GM21825 (cell line): ENCODE data around the gene FAM114A2.
A peak's percentile ranks its signal among the peaks of the same experiment; 100 is the strongest.
"Not testable (repeated sequence)": the region's sequence is repeated elsewhere in the genome, so short reads cannot be mapped to it uniquely, and the experiment has no call there.

Source experiments
- ATAC-seq: cut with Tn5 transposase; IDR thresholded peaks from one replicate; pipeline ENCODE4 v1.9.1; 2021; ENCODE audit warnings: mild to moderate bottlenecking, moderate library complexity; ENCODE audit not compliant: unreplicated experiment

FAM114A2 gene

DNA sequence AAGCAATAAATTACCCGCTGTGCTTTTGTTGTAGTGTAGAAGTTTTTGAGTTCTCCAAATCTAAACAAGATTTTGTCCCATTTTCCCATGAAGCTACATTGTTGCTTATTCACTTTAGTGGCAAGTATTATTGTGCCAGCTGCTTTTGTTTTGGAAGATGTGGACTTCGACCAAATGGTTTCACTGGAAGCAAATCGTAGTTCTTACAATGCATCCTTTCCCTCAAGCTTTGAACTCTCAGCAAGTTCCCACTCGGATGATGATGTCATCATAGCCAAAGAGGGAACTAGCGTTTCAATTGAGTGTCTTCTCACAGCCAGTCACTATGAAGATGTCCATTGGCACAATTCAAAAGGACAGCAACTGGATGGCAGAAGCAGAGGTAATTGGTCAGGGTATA, 10.9 kb upstream of the FAM114A2 start:
- ATAC-seq = no peak

DNA sequence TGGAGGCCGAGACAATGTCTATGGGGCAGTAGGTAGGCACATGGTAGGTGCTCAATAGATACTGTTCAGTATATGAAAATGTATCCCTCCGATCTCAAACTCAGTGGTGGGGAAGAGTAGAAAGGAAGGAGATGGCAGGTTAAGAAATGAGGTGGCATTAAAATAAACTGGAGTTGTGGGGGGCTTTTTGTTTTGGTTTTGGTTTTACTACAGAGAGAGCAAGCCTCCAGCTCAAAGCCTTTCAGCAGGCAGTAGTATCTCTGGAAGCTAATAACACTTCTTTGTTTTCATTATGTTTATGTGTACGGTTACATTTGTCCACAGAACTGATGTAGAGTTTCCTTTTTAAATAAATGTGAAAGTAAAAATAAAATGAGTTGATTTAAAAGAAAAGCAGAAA, 8.6 kb upstream of the FAM114A2 start:
- ATAC-seq = no peak

DNA sequence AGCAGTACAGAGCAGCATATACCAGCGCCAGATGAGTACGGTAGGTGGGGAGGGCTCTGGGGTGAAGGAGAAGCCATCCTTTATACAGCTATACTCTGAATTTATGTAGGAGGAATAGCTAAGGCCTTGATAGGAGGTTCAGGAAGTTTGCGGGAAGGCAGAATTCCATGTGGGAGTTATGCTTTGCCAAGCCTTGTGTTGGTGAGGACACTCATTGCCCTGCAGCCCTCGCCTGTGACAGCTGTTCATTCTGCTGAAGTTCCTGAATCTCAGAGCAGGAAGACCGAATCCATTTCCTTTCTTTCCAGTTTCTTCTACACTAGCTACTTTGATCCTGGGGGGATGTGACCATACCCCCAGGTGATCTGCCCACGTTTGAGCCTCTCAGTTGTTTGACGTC, 7.8 kb upstream of the FAM114A2 start:
- ATAC-seq = no peak

- no peak for ATAC-seq
Observed at GRCh38 chr5:154044581-154044980, 5.9 kb upstream of the FAM114A2 start.

- ATAC-seq = no peak
Observed at GRCh38 chr5:154044099-154044498, 5.4 kb upstream of the FAM114A2 start.

DNA sequence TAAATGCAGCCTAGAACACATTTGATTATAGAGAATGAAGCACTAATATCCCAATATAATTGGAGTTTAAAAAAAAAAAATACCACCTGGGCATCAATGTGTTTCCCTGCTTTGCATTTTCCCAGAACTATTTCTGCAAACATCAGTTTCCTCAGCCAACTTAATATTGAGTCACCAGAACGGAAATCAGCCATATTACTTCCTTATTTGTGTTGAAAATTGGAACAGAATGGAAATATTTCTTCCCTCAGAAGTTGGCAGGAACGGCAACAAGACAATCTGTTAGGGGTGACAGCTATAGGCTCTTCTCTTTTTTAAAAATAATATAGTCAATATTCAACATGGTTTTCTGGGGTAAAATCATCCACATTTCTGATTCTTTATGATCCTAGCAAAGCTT, 4.1 kb upstream of the FAM114A2 start:
- ATAC-seq = no peak

GRCh38 chr5:154039458-154039829, 734 bp upstream of the FAM114A2 start:
- no peak for ATAC-seq

- peak; percentile 51 for ATAC-seq
Observed at GRCh38 chr5:154038261-154038706, 426 bp downstream of the FAM114A2 start.

- ATAC-seq = no peak
Observed at GRCh38 chr5:154034944-154035343, 3.8 kb downstream of the FAM114A2 start.

- ATAC-seq = no peak
Observed at GRCh38 chr5:154031937-154032489, 6.7 kb downstream of the FAM114A2 start.

GRCh38 chr5:154025951-154026350, 12.8 kb downstream of the FAM114A2 start:
- ATAC-seq = no peak

- not testable (repeated sequence) for ATAC-seq
Observed at GRCh38 chr5:154018919-154019318, 19.8 kb downstream of the FAM114A2 start.

DNA sequence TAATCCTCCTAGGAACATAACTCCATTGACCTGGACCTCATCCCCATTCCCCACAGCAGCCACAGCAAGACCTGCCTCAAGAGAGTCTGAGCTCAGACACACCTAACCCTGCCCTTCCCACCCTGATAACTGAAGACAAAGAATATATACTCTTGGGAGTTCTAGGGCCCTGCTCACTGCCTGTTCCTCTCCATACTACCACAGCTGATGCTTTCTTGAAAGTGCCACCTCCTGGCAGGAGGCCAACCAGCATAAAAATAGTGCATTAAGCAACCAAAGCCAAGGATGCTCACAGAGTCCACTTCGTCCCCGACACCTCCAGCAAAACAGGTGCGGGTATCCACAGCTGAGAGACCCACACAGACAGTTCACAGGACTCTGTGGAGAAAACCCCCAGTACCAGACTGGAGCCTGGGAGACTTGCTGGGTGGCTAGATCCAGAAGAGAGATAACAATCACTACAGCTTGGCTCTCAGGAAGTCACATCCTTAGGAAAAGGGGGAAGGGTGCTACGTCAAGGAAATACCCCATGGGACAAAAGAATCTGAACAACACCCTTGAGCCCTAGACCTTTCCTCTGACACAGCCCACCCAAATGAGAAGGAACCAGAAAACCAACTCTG, 23.5 kb downstream of the FAM114A2 start:
- ATAC-seq = no peak

DNA sequence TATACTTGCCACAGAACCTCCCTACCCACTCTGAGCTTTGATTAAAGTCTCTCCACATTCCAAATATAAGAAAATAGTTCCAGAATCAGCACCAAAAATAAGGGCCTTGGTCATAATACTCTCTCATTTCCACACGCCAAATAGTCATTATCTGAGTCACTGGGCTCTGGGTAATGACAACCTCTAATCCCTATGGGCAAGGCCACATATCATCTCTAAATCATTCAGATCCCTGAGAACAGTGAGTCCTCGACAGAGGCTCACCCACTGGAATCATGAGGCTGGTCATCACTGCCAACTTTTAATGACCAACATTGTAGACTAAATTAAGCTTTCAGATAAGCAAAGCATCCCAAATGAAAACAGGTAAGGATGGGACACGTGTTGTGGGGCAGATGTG, 28.1 kb downstream of the FAM114A2 start:
- ATAC-seq = no peak

- no peak for ATAC-seq
Observed at GRCh38 chr5:154005648-154006047, 33.1 kb downstream of the FAM114A2 start.

DNA sequence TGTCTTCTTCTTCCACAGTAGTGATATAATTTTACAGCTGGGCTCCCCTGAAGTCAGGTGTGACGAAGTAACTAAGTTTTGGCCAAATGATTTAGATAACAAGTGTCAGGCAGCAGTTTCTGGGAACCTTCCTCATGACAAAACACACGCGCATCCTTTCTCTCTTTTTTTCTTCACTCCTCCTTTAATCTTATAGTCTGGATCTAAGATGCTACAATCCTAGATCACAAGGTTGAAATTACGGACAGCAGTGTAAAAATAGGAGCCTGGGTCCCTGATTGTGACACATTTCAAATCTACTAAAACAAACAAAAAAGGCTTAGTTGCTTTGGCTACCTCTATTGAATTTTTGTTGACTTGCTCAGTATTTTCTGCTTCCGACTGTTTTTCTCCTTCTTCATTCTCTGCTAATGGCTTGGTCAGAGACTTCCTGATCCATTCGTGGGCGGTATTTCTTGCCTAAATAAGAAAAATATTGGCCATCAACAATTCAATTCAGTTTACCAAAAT, 36.1 kb downstream of the FAM114A2 start:
- no peak for ATAC-seq

DNA sequence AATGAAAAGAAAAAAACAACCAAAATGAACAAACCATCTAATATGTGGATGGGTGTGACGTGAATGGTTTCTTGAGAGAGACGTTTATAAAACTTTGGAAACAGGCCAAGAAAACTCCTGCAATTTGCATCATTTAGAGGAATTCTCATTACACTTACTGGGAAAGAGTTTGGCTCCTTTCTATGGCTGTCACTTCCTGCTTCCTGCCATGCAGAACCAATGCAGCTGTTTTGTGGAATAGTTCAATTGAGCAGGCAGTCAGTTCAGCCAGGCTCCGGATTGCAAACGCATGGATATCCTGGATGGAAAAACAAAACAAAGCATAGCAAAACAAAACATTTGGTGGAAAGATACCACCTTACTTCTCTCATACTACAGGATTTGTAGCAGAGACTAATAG, 36.6 kb downstream of the FAM114A2 start:
- no peak for ATAC-seq

DNA sequence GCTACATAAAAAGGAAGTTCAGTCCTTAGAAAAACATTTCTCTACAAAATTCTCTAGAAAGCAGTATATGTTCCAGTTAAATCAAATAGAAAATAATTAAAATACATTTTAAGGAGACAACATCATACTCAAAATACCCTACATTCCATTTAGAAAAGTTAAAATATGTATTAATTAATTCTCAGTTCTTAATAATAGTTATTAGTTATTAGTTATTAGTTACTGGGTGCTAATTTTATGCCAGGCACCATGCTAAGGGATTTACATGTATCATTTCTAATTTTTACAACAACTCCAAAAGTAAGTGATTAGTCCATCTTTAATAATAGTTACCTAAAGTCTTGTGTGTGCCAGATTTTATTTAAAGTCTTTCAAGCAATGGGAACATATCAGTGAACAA, 38.0 kb downstream of the FAM114A2 start:
- ATAC-seq = no peak

- no peak for ATAC-seq
Observed at GRCh38 chr5:153999995-154000394, 38.7 kb downstream of the FAM114A2 start.

- ATAC-seq = no peak
Observed at GRCh38 chr5:153998768-153999167, 39.9 kb downstream of the FAM114A2 start.

- ATAC-seq = no peak
Observed at GRCh38 chr5:153998010-153998409, 40.7 kb downstream of the FAM114A2 start.

DNA sequence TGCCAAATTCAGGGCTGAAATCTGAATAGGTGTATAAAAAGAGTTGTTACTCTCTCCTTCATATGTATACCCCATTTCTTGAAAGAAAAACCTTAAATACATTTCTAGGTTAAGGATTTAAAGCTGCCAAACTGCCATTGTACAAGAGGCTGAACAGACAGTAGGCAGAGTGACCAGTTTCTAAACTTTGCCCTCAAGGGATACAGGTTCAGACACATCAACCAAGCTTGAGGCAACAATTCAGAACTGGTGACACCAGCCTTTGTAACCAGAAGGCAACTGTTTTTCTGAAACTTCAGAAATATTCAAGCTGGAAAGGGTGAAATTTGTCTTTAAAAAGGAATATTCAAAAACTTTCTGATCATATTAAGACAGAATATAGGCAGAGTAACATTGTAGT, 47.5 kb downstream of the FAM114A2 start:
- ATAC-seq = no peak

DNA sequence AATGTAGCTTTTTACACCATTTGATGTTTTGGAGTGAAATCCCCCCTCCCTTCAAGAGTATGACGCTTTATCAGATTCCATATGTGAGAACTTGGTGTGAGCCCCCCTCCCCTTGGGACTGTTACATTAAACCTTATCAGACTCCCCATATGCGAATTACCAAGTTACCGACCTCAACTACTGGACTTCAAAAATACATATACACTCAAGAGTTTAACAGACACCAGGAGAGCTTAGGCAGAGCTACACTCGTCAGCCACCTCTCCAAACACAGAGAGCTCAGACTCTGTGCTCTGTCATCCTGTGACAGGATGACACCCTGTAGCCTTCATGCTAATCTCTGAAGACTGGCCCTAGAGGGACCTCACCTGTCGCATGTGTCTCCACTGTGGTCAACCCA, 50.2 kb downstream of the FAM114A2 start:
- ATAC-seq = no peak
